H9 (cell line): ENCODE results near the gene AFAP1. TPM values are rescaled to one million over a fixed set of nuclear protein-coding genes. Genes with fewer than 3 reads are reported as not detected.

Experiments
- DNase-seq: peaks from one replicate; pipeline ENCODE4 v3.0.0-alpha.2; 2017
- H2AFZ ChIP-seq: one replicate; pipeline ENCODE4 v1.6.1; 2013; ENCODE audit warnings: mild to moderate bottlenecking, low read length, control low read depth, moderate library complexity
- H2AK5ac ChIP-seq: 2 replicates; pipeline ENCODE4 v1.6.1; 2013; ENCODE audit warnings: low read length, control low read depth, mixed read lengths; ENCODE audit not compliant: insufficient read length
- H2BK120ac ChIP-seq: one replicate; pipeline ENCODE4 v1.6.1; 2013; ENCODE audit warnings: low read depth, mild to moderate bottlenecking, low read length, control low read depth, inconsistent platforms; ENCODE audit not compliant: poor library complexity, severe bottlenecking
- H2BK12ac ChIP-seq: 2 replicates; pipeline ENCODE4 v1.6.1; 2013; ENCODE audit warnings: low read length, control low read depth, mixed read lengths, low read depth; ENCODE audit not compliant: insufficient read length
- H2BK15ac ChIP-seq: 2 replicates; pipeline ENCODE4 v1.6.1; 2013; ENCODE audit warnings: low read depth, low read length, control low read depth
- H2BK20ac ChIP-seq: one replicate; pipeline ENCODE4 v1.6.1; 2013; ENCODE audit warnings: low read depth, mild to moderate bottlenecking, low read length, control low read depth, inconsistent platforms; ENCODE audit not compliant: poor library complexity, severe bottlenecking
- H2BK5ac ChIP-seq: 2 replicates; pipeline ENCODE4 v1.6.1; 2013; ENCODE audit warnings: low read length, control low read depth, mixed read lengths; ENCODE audit not compliant: insufficient read length
- H3K14ac ChIP-seq: 2 replicates; pipeline ENCODE4 v1.6.1; 2013; ENCODE audit warnings: low read length, control low read depth; ENCODE audit not compliant: insufficient read depth
- H3K18ac ChIP-seq: 2 replicates; pipeline ENCODE4 v1.6.1; 2013; ENCODE audit warnings: low read depth, mild to moderate bottlenecking, mixed read lengths, low read length, control low read depth; ENCODE audit not compliant: insufficient read length
- H3K23ac ChIP-seq: 2 replicates; pipeline ENCODE4 v1.6.1; 2013; ENCODE audit warnings: low read length, control low read depth, mixed read lengths, low read depth; ENCODE audit not compliant: insufficient read length
- H3K23me2 ChIP-seq: 2 replicates; pipeline ENCODE4 v1.6.1; 2013; ENCODE audit warnings: low read depth, mild to moderate bottlenecking, mixed read lengths, low read length, control low read depth; ENCODE audit not compliant: insufficient read length, poor library complexity, severe bottlenecking
- H3K27ac ChIP-seq: 2 replicates; pipeline ENCODE4 v1.5.1; 2013; ENCODE audit warnings: low read length, control low read depth, mixed read lengths, low read depth; ENCODE audit not compliant: insufficient read length
- H3K27me3 ChIP-seq: 2 replicates; pipeline ENCODE4 v1.6.1; 2013; ENCODE audit warnings: low read length, control low read depth, inconsistent platforms; ENCODE audit not compliant: insufficient read depth
- H3K4ac ChIP-seq: 2 replicates; pipeline ENCODE4 v1.6.1; 2013; ENCODE audit warnings: low read depth, mild to moderate bottlenecking, control low read depth, inconsistent platforms, low read length, moderate library complexity
- H3K4me1 ChIP-seq: 2 replicates; pipeline ENCODE4 v1.6.1; 2013; ENCODE audit warnings: low read length, control low read depth, inconsistent platforms; ENCODE audit not compliant: insufficient read depth
- H3K4me2 ChIP-seq: 2 replicates; pipeline ENCODE4 v1.6.1; 2013; ENCODE audit warnings: low read length, control low read depth, mixed read lengths; ENCODE audit not compliant: insufficient read length, insufficient read depth
- H3K56ac ChIP-seq: 2 replicates; pipeline ENCODE4 v1.6.1; 2013; ENCODE audit warnings: low read depth, mild to moderate bottlenecking, mixed read lengths, low read length, control low read depth; ENCODE audit not compliant: insufficient read length
- H3K79me1 ChIP-seq: 2 replicates; pipeline ENCODE4 v1.6.1; 2013; ENCODE audit warnings: low read depth, mild to moderate bottlenecking, moderate library complexity, low read length, control low read depth, inconsistent platforms; ENCODE audit not compliant: insufficient read depth, poor library complexity, severe bottlenecking
- H3K79me2 ChIP-seq: 2 replicates; pipeline ENCODE4 v1.6.1; 2013; ENCODE audit warnings: low read length, control low read depth, inconsistent platforms; ENCODE audit not compliant: insufficient read depth
- H3K9ac ChIP-seq: 2 replicates; pipeline ENCODE4 v1.6.1; 2013; ENCODE audit warnings: low read length, control low read depth, mixed read lengths; ENCODE audit not compliant: insufficient read length; ENCODE audit errors: extremely low read depth
- H3K9me3 ChIP-seq: one replicate; pipeline ENCODE4 v1.6.1; 2013; ENCODE audit warnings: low read depth, low read length, inconsistent platforms; ENCODE audit not compliant: control insufficient read depth
- H3T11ph ChIP-seq: one replicate; pipeline ENCODE4 v1.6.1; 2013; ENCODE audit warnings: mild to moderate bottlenecking, low read length, control low read depth, inconsistent platforms
- H4K20me1 ChIP-seq: one replicate; pipeline ENCODE4 v1.6.1; 2013; ENCODE audit not compliant: control insufficient read depth, insufficient read length, insufficient read depth
- H4K5ac ChIP-seq: 2 replicates; pipeline ENCODE4 v1.6.1; 2013; ENCODE audit warnings: low read depth, mild to moderate bottlenecking, mixed read lengths, low read length, control low read depth; ENCODE audit not compliant: insufficient read length
- H4K8ac ChIP-seq: replicated peaks from 2 replicates; pipeline ENCODE4 v1.6.1; 2013; ENCODE audit warnings: low read length, control low read depth, mixed read lengths, low read depth; ENCODE audit not compliant: insufficient read length
- H4K91ac ChIP-seq: 2 replicates; pipeline ENCODE4 v1.6.1; 2013; ENCODE audit warnings: low read depth, mild to moderate bottlenecking, moderate library complexity, mixed read lengths, low read length, control low read depth; ENCODE audit not compliant: insufficient read length
- H3K27ac Mint-ChIP-seq, 3 experiments: 2 replicates in 2 of 3; 3 replicates in 1 of 3; pipeline ENCODE4 v1.8.0; 2020 to 2021; ENCODE audit warnings: mixed read lengths in 3 of 3, mild to moderate bottlenecking in 1 of 3, moderate library complexity in 1 of 3
- H3K27me3 Mint-ChIP-seq: 2 replicates; pipeline ENCODE4 v1.8.0; 2021; ENCODE audit warnings: low read depth, mild to moderate bottlenecking, moderate library complexity, mixed read lengths
- H3K36me3 Mint-ChIP-seq, 3 experiments: 2 replicates in 2 of 3; 3 replicates in 1 of 3; pipeline ENCODE4 v1.8.0; 2020 to 2021; ENCODE audit warnings: low read depth in 3 of 3, mixed read lengths in 3 of 3; ENCODE audit not compliant: insufficient read depth in 1 of 3
- H3K4me1 Mint-ChIP-seq, 2 experiments: 2 replicates each; pipeline ENCODE4 v1.8.0; 2020; ENCODE audit warnings: mixed read lengths in 2 of 2
- H3K4me3 Mint-ChIP-seq, 2 experiments: 2 replicates in 1 of 2; 3 replicates in 1 of 2; pipeline ENCODE4 v1.8.0; 2020 to 2021; ENCODE audit warnings: mild to moderate bottlenecking in 2 of 2, mixed read lengths in 2 of 2, moderate library complexity in 1 of 2
- H3K9me3 Mint-ChIP-seq, 2 experiments: 2 replicates in 1 of 2; 3 replicates in 1 of 2; pipeline ENCODE4 v1.8.0; 2020; ENCODE audit warnings: mild to moderate bottlenecking in 2 of 2, mixed read lengths in 2 of 2, moderate library complexity in 1 of 2
- CTCF ChIP-seq: fragments of 200-600 bp; sonication (generic); conservative IDR thresholded peaks from 3 replicates; pipeline ENCODE4 v1.8.0; 2021; ENCODE audit warnings: antibody characterized with exemption, mild to moderate bottlenecking
- WGBS: extraction: QIAGEN DNeasy Blood & Tissue Kit; methylation state at CpG from one replicate; pipeline ENCODE4 v1.1.7; 2013; ENCODE audit warnings: missing lambda C conversion rate, low lambda C conversion rate, mixed read lengths; ENCODE audit not compliant: insufficient read length; ENCODE audit errors: extremely low coverage; 5-methylcytosine and 5-hydroxymethylcytosine counted together
- total RNA-seq: library from RNA; stranded (reverse); gene quantifications from 2 replicates; pipeline ENCODE4 v1.2.1, GENCODE V29; 2021

The AFAP1 gene
- total RNA-seq, 1 experiment from 2014 or later: 6.5 TPM

- peaks cover 22 to 32% (median 30%) of the 10 kb centered on the region in 3 experiments for H3K36me3 Mint-ChIP-seq
- no CpG with 5 or more reads among the region's 1 CpG for WGBS
- no peaks in the 10 kb centered on the region for H4K20me1 ChIP-seq
These were observed 138.0 kb downstream of the AFAP1 start for GRCh38 chr4:7801641-7802040.

More at GRCh38 chr4:7801641-7802040, 138.0 kb downstream of the AFAP1 start:
- no peak overlapping the region for H2BK5ac ChIP-seq
- H3K4ac ChIP-seq: no peak overlapping the region
- H4K5ac ChIP-seq: no peak overlapping the region
- H2BK120ac ChIP-seq: no peak overlapping the region
- H3K23ac ChIP-seq: no peak overlapping the region
- no peak overlapping the region for H2BK12ac ChIP-seq
- H3K56ac ChIP-seq: no peak overlapping the region
- no peak overlapping the region for H3K4me2 ChIP-seq
- H2BK15ac ChIP-seq: no peak overlapping the region
- H3K4me1 Mint-ChIP-seq: peaks cover 23 to 36% of the 10 kb centered on the region in 2 experiments
- DNase-seq: no peak
- H3K27ac Mint-ChIP-seq: no peak overlapping the region
- H3K4me1 ChIP-seq: peaks cover 2% of the 10 kb centered on the region
- H3K9me3 ChIP-seq: no peaks in the 10 kb centered on the region
- no peak overlapping the region for H2BK20ac ChIP-seq
- no peak overlapping the region for H3K18ac ChIP-seq
- no peaks in the 10 kb centered on the region for H3K27me3 ChIP-seq
- no peaks in the 10 kb centered on the region for H3K23me2 ChIP-seq
- peaks cover 0 to 2% of the 10 kb centered on the region in 2 experiments; a peak in 2 of 5 replicates for H3K9me3 Mint-ChIP-seq
- no peak overlapping the region for H2AK5ac ChIP-seq
- H3K27ac ChIP-seq: no peak overlapping the region
- H3T11ph ChIP-seq: no peak overlapping the region
- no peak overlapping the region for H4K91ac ChIP-seq
- H3K4me3 Mint-ChIP-seq: no peak overlapping the region
- no peak overlapping the region for H3K9ac ChIP-seq
- no peaks in the 10 kb centered on the region for H3K79me1 ChIP-seq
- no peaks in the 10 kb centered on the region for H3K79me2 ChIP-seq
- no peaks in the 10 kb centered on the region for H3K27me3 Mint-ChIP-seq
- H4K8ac ChIP-seq: no peak overlapping the region
- H2AFZ ChIP-seq: no peak overlapping the region
- no peak overlapping the region for H3K14ac ChIP-seq
- TF ChIP-seq CTCF: no peak
